Trophoblast cell (in vitro differentiated cells and primary cell): Measurements from ENCODE around the gene KPTN.

Experiments used
- DNase-seq, 2 donors: peaks; one replicate each; pipeline ENCODE4 v3.0.0-alpha.2; 2016
- H2AFZ ChIP-seq: 2 replicates; pipeline ENCODE4 v1.6.1; 2013; ENCODE audit warnings: low read length, moderate library complexity, mild to moderate bottlenecking; ENCODE audit not compliant: insufficient read depth, poor library complexity
- H2AK5ac ChIP-seq: 2 replicates; pipeline ENCODE4 v1.6.1; 2013; ENCODE audit warnings: mild to moderate bottlenecking, low read length
- H2BK120ac ChIP-seq: 2 replicates; pipeline ENCODE4 v1.6.1; 2013; ENCODE audit warnings: low read length, mild to moderate bottlenecking, moderate library complexity; ENCODE audit not compliant: insufficient read depth, poor library complexity
- H2BK12ac ChIP-seq: 2 replicates; pipeline ENCODE4 v1.6.1; 2013; ENCODE audit warnings: mild to moderate bottlenecking, low read length, moderate library complexity
- H2BK5ac ChIP-seq: 2 replicates; pipeline ENCODE4 v1.6.1; 2013; ENCODE audit warnings: low read length, low read depth, moderate library complexity, mild to moderate bottlenecking; ENCODE audit not compliant: poor library complexity
- H3K14ac ChIP-seq: 2 replicates; pipeline ENCODE4 v1.6.1; 2013; ENCODE audit warnings: mild to moderate bottlenecking, low read length
- H3K18ac ChIP-seq: 2 replicates; pipeline ENCODE4 v1.6.1; 2013; ENCODE audit warnings: mild to moderate bottlenecking, low read length
- H3K23ac ChIP-seq: 2 replicates; pipeline ENCODE4 v1.6.1; 2013; ENCODE audit warnings: low read length
- H3K27ac ChIP-seq: 2 replicates; pipeline ENCODE4 v1.5.1; 2013; ENCODE audit warnings: low read depth, mild to moderate bottlenecking, inconsistent platforms, low read length, moderate library complexity
- H3K27me3 ChIP-seq: 2 replicates; pipeline ENCODE4 v1.6.1; 2013; ENCODE audit warnings: inconsistent platforms, mild to moderate bottlenecking, low read length, moderate library complexity; ENCODE audit not compliant: insufficient read depth
- H3K36me3 ChIP-seq, 2 experiments: 1 replicate in 1 of 2; 2 replicates in 1 of 2; pipeline ENCODE4 v1.6.1; 2013; ENCODE audit warnings: low read length in 2 of 2, mild to moderate bottlenecking in 2 of 2, moderate library complexity in 1 of 2; ENCODE audit not compliant: insufficient read depth in 2 of 2, control insufficient read depth in 1 of 2
- H3K4ac ChIP-seq: 2 replicates; pipeline ENCODE4 v1.6.1; 2013; ENCODE audit warnings: low read depth, mild to moderate bottlenecking, low read length, moderate library complexity
- H3K4me1 ChIP-seq, 2 experiments: 1 replicate in 1 of 2; 2 replicates in 1 of 2; pipeline ENCODE4 v1.6.1; 2013; ENCODE audit warnings: low read length in 2 of 2, mild to moderate bottlenecking in 2 of 2, moderate library complexity in 1 of 2; ENCODE audit not compliant: insufficient read depth in 2 of 2, control insufficient read depth in 1 of 2
- H3K4me2 ChIP-seq: 2 replicates; pipeline ENCODE4 v1.6.1; 2013; ENCODE audit warnings: inconsistent platforms, mild to moderate bottlenecking, low read length, moderate library complexity
- H3K4me3 ChIP-seq: 2 replicates; pipeline ENCODE4 v1.5.1; 2013; ENCODE audit warnings: mild to moderate bottlenecking, low read depth, low read length, inconsistent platforms
- H3K79me1 ChIP-seq: one replicate; pipeline ENCODE4 v1.6.1; 2013; ENCODE audit warnings: low read length
- H3K79me2 ChIP-seq: 2 replicates; pipeline ENCODE4 v1.6.1; 2013; ENCODE audit warnings: low read length, mild to moderate bottlenecking; ENCODE audit not compliant: control insufficient read depth, insufficient read depth, poor library complexity
- H3K9ac ChIP-seq: 2 replicates; pipeline ENCODE4 v1.6.1; 2013; ENCODE audit warnings: mild to moderate bottlenecking, low read length
- H3K9me3 ChIP-seq: 2 replicates; pipeline ENCODE4 v1.6.1; 2013; ENCODE audit warnings: low read depth, mild to moderate bottlenecking, control low read depth, inconsistent platforms, low read length; ENCODE audit not compliant: insufficient read depth
- H4K12ac ChIP-seq: 2 replicates; pipeline ENCODE4 v1.6.1; 2013; ENCODE audit warnings: low read depth, mild to moderate bottlenecking, low read length, moderate library complexity
- H4K8ac ChIP-seq: 2 replicates; pipeline ENCODE4 v1.6.1; 2013; ENCODE audit warnings: low read depth, mild to moderate bottlenecking, low read length, moderate library complexity
- H4K91ac ChIP-seq: one replicate; pipeline ENCODE4 v1.6.1; 2013; ENCODE audit warnings: low read depth, mild to moderate bottlenecking, low read length, moderate library complexity
- WGBS: extraction: QIAGEN DNeasy Blood & Tissue Kit; methylation state at CpG from one replicate; pipeline ENCODE4 v1.1.7; 2013; ENCODE audit warnings: missing lambda C conversion rate; ENCODE audit not compliant: insufficient read length, insufficient coverage; ENCODE audit errors: extremely low coverage; 5-methylcytosine and 5-hydroxymethylcytosine counted together

The KPTN gene

DNA sequence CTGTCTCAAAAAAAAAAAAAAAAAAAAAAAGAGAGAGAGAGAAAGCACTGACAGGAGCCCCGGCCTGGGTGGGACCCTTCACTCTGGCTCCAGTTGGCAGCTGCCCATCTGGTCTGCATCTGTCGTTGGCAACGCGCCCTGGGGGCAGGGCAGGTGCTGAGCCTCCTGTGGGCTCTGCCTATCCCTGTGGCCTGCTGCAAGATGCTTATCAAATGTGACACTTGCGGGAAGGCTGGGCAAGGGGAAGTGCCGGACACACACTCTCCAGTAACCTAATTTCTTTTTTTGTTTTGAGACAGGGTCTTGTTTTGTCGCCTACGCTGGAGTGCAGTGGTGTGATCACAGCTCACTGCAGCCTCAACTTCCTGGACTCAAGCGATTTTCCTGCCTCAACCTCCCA, 10.7 kb upstream of the KPTN start:
- Histone ChIP-seq H2AFZ (no peak overlapping the region), H4K12ac (no peak overlapping the region), H2BK120ac (no peak overlapping the region), H3K27ac (no peak overlapping the region), H3K14ac (no peak overlapping the region), H3K79me2 (no peaks in the 10 kb centered on the region), H4K8ac (no peak overlapping the region), H3K36me3 (peaks cover 78 to 86% of the 10 kb centered on the region in 2 experiments), H2BK12ac (no peak overlapping the region), H2BK5ac (no peak overlapping the region), H3K4me3 (no peak overlapping the region), H3K79me1 (no peaks in the 10 kb centered on the region), H3K18ac (no peak overlapping the region), H4K91ac (no peak overlapping the region), H2AK5ac (no peak overlapping the region), H3K27me3 (no peaks in the 10 kb centered on the region), H3K9me3 (no peaks in the 10 kb centered on the region), H3K23ac (no peak overlapping the region), H3K9ac (no peak overlapping the region), H3K4me1 (no peaks in the 10 kb centered on the region), H3K4ac (no peak overlapping the region), H3K4me2 (no peak overlapping the region)
- WGBS = no CpG with 5 or more reads among the region's 9 CpGs
- no peak for DNase-seq

- Histone ChIP-seq H3K36me3 (peaks cover 80 to 87% of the 10 kb centered on the region in 2 experiments), H3K4me2 (no peak overlapping the region), H3K27ac (no peak overlapping the region), H3K79me1 (no peaks in the 10 kb centered on the region), H2AK5ac (no peak overlapping the region), H3K18ac (no peak overlapping the region), H3K79me2 (no peaks in the 10 kb centered on the region), H3K4me3 (no peak overlapping the region), H2BK5ac (no peak overlapping the region), H3K14ac (no peak overlapping the region), H3K4ac (no peak overlapping the region), H2BK12ac (no peak overlapping the region), H3K9ac (no peak overlapping the region), H3K27me3 (no peaks in the 10 kb centered on the region), H3K9me3 (no peaks in the 10 kb centered on the region), H4K12ac (no peak overlapping the region), H2AFZ (no peak overlapping the region), H4K91ac (no peak overlapping the region), H3K4me1 (no peaks in the 10 kb centered on the region), H2BK120ac (no peak overlapping the region), H4K8ac (no peak overlapping the region), H3K23ac (no peak overlapping the region)
- WGBS = no CpG with 5 or more reads among the region's 5 CpGs
- no peak for DNase-seq
Observed at GRCh38 chr19:47494211-47494547, 10.2 kb upstream of the KPTN start.

GRCh38 chr19:47493378-47494210, 9.6 kb upstream of the KPTN start:
- no peak overlapping the region for H3K9ac ChIP-seq
- no peak overlapping the region for H4K91ac ChIP-seq
- WGBS = no CpG with 5 or more reads among the region's 18 CpGs
- no peak overlapping the region for H3K14ac ChIP-seq
- H3K4me1 ChIP-seq = no peaks in the 10 kb centered on the region
- no peak overlapping the region for H3K4me2 ChIP-seq
- DNase-seq = no peak
- H3K4ac ChIP-seq = no peak overlapping the region
- no peaks in the 10 kb centered on the region for H3K79me2 ChIP-seq
- H3K36me3 ChIP-seq = peaks cover 79 to 84% of the 10 kb centered on the region in 2 experiments
- no peak overlapping the region for H3K27ac ChIP-seq
- no peak overlapping the region for H2BK120ac ChIP-seq
- no peak overlapping the region for H4K8ac ChIP-seq
- H2AK5ac ChIP-seq = no peak overlapping the region
- H3K4me3 ChIP-seq = no peak overlapping the region
- H3K79me1 ChIP-seq = no peaks in the 10 kb centered on the region
- H2AFZ ChIP-seq = no peak overlapping the region
- no peaks in the 10 kb centered on the region for H3K9me3 ChIP-seq
- no peaks in the 10 kb centered on the region for H3K27me3 ChIP-seq
- no peak overlapping the region for H2BK5ac ChIP-seq
- no peak overlapping the region for H4K12ac ChIP-seq
- H2BK12ac ChIP-seq = no peak overlapping the region
- H3K23ac ChIP-seq = no peak overlapping the region
- H3K18ac ChIP-seq = no peak overlapping the region

DNA sequence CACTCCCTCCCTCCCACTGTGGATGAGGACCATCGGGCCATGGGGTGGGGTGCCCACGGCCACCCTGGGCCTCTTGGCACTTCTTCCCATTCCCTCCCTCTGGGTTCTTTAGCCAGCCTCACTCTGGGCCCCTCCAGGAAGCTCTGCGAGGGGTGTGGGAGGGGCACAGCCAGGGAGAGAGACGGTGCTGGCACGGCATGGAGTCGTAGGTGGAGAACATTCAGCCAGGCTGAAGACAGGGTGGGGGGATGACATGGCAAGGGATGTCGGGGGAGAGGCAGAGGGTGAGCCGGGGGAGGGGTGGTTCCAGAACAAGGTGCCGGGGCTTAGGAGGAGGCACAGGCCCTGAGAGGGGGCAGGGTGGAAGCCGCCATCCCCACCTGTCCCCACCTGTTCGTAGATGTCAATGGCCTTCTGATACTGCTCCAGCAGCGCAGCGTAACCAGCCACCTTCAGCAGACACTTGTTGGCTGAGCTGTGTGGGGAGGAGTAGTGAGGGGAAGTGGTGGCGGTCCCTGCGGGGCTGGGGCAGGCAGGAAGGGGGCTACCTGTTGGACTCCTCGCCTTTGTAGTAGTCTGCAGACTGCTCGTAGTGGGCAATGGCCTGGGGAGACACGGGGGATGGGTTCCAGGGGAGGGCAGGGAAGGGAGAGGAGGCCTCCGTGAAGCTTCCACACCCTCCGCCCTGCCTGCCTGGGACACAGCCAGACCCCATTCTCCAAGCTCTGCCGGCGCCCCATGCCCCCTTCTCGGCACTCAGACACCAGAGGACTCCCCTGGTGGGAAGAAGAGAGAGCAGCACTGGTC, 8.8 kb upstream of the KPTN start:
- Histone ChIP-seq H3K79me1 (no peaks in the 10 kb centered on the region), H2BK5ac (no peak overlapping the region), H3K4me2 (no peak overlapping the region), H3K36me3 (peaks cover 78 to 82% of the 10 kb centered on the region in 2 experiments), H2AK5ac (no peak overlapping the region), H2BK120ac (no peak overlapping the region), H3K9me3 (no peaks in the 10 kb centered on the region), H4K91ac (no peak overlapping the region), H3K9ac (no peak overlapping the region), H3K18ac (no peak overlapping the region), H3K14ac (no peak overlapping the region), H3K79me2 (no peaks in the 10 kb centered on the region), H3K4me1 (no peaks in the 10 kb centered on the region), H4K12ac (no peak overlapping the region), H3K23ac (no peak overlapping the region), H2AFZ (no peak overlapping the region), H4K8ac (no peak overlapping the region), H3K4me3 (no peak overlapping the region), H3K27ac (no peak overlapping the region), H2BK12ac (no peak overlapping the region), H3K27me3 (no peaks in the 10 kb centered on the region), H3K4ac (no peak overlapping the region)
- no peak for DNase-seq
- WGBS = no CpG with 5 or more reads among the region's 23 CpGs
